ENCODE data around the gene MPO.

DNA sequence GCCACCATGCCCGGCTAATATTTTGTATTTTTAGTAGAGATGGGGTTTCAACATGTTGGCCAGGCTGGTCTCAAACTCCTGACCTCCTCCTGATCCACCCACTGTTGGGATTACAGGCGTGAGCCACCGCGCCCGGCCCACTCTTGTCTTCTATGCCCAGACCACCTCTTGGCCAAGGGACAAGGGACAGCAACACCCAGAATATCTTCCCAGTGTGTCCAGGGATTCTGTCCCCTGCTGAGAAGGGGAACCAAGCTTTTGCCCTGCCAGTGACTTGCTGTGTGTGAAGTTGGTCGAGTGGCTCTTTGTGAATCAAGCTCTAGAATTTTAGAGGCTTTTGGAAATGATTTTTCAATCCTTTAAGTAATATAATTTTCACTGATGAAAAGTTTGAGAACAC is 1.7 kb upstream of the MPO start:
- TF ChIP-seq, protein P1, sequence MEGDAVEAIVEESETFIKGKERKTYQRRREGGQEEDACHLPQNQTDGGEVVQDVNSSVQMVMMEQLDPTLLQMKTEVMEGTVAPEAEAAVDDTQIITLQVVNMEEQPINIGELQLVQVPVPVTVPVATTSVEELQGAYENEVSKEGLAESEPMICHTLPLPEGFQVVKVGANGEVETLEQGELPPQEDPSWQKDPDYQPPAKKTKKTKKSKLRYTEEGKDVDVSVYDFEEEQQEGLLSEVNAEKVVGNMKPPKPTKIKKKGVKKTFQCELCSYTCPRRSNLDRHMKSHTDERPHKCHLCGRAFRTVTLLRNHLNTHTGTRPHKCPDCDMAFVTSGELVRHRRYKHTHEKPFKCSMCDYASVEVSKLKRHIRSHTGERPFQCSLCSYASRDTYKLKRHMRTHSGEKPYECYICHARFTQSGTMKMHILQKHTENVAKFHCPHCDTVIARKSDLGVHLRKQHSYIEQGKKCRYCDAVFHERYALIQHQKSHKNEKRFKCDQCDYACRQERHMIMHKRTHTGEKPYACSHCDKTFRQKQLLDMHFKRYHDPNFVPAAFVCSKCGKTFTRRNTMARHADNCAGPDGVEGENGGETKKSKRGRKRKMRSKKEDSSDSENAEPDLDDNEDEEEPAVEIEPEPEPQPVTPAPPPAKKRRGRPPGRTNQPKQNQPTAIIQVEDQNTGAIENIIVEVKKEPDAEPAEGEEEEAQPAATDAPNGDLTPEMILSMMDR (IDR thresholded peaks at IDR 0.05): no peak
- TF ChIP-seq EP300 (IDR thresholded peaks at IDR 0.05) (no peak), POLR2AphosphoS5 (IDR thresholded peaks at IDR 0.05) (no peak)

Measured in stomach (tissue), 4 donors.